Pancreas (tissue), 10 donors: ENCODE data around the gene NFIC. TPM values are rescaled to one million over a fixed set of nuclear protein-coding genes. Genes with fewer than 3 reads are reported as not detected.
A peak's percentile ranks its signal among the peaks of the same experiment; 100 is the strongest.

Experiments
- ATAC-seq, 4 donors: fragments of 200-7000 bp; cut with Tn5 transposase; one replicate each; pipeline versions ENCODE4 v1.8.0 to v1.9.1; 2020; ENCODE audit warnings: mild to moderate bottlenecking in 4 of 4, moderate library complexity in 4 of 4
- DNase-seq, 6 donors: peaks; one replicate each; pipeline ENCODE4 v3.0.0-alpha.2; 2020
- FAIRE-seq: peaks from 2 replicates; lab custom pipeline; 2012; peaks lifted over from hg19 to GRCh38; lab: Jason Lieb, UNC
- H3K27ac ChIP-seq, 4 donors: fragments of 200-600 bp; sonication (generic); 1 replicate in 3 of 4; 2 replicates in 1 of 4; pipeline versions ENCODE4 v1.5.0 to v1.8.0; 2020
- H3K27me3 ChIP-seq, 4 donors: fragments of 200-600 bp; one replicate each; pipeline ENCODE4 v1.8.0; 2021
- H3K36me3 ChIP-seq, 3 donors: fragments of 200-600 bp; sonication (generic) in 1 of 3; one replicate each; pipeline versions ENCODE4 v1.5.0 to v1.8.0; 2020 to 2021
- H3K4me1 ChIP-seq, 3 donors: fragments of 200-600 bp; one replicate each; pipeline ENCODE4 v1.8.0; 2021
- H3K4me3 ChIP-seq, 4 donors: fragments of 200-600 bp; sonication (generic) in 2 of 4; one replicate each; pipeline versions ENCODE4 v1.5.0 to v1.8.0; 2020 to 2021
- H3K9me3 ChIP-seq, 4 donors: fragments of 200-600 bp; one replicate each; pipeline ENCODE4 v1.8.0; 2021
- CTCF ChIP-seq, 4 donors: fragments of 200-600 bp; sonication (generic) in 3 of 4; IDR thresholded peaks; one replicate each; pipeline versions ENCODE4 v1.5.0 to v1.8.0; 2021; ENCODE audit warnings: antibody characterized with exemption in 4 of 4
- WGBS, 2 donors: extraction: QIAGEN DNeasy Blood & Tissue Kit; methylation state at CpG; one replicate each; pipeline ENCODE4 v1.1.7; 2013; 5-methylcytosine and 5-hydroxymethylcytosine counted together
- intact Hi-C, 3 donors: fragments of 100-400 bp; cut with DNase I; formaldehyde crosslinking; loops; one replicate each; pipeline versions ENCODE4 v1.11.1 to v1.14.2; 2022
- polyA plus RNA-seq, 2 donors: library from polyadenylated mRNA; stranded (reverse); fragments of 200-250 nt; gene quantifications; one replicate each; pipeline ENCODE4 v1.2.3, GENCODE V29; 2013
- total RNA-seq, 6 donors: library from RNA; stranded (reverse); fragmentation: NEBNext Ultra II Directional in 4 of 6; extraction: Animal tissue kit (Norgen Biotek cat#: 25700) in 4 of 6; gene quantifications; one replicate each; pipeline versions ENCODE4 v1.2.1 to v1.2.4, GENCODE V29; 2021 to 2023
- donor health status: healthy with polysubstance abuse.
- donor health status: DM: no; HTN: no; CAD: no; lungs with moderate emphysema.
- donor health status: DM: no; HTN: no; CAD: no.
- donor health status: control.
- donor health status: control.
- donor health status: Bipolar disorder and iron deficiency.
- donor health status: DM: yes; HTN: yes; CAD: no.
- donor health status: DM: no; HTN: no; CAD: no.
- donor health status: DM: no; HTN: no; CAD: no.
- donor health status: DM: yes; HTN: yes; CAD: no.

The NFIC gene
- total and polyA plus RNA-seq, 8 donors: 21.3 to 203 (median 115) TPM

- 80 to 81% methylated on average over 7 of the region's 7 CpGs for WGBS, 2 donors
- no peak overlapping the region for H3K27ac ChIP-seq
- no peak for ATAC-seq
- H3K4me3 ChIP-seq: no peak overlapping the region
- no peaks in the 10 kb centered on the region for H3K27me3 ChIP-seq
- FAIRE-seq: no peak
- intact Hi-C loops: no loop called here
- no peaks in the 10 kb centered on the region for H3K9me3 ChIP-seq
- H3K36me3 ChIP-seq: peaks cover 0 to 58% (median 45%) of the 10 kb centered on the region in 3 donors
- TF ChIP-seq CTCF (IDR thresholded peaks at IDR 0.05): no peak
- DNase-seq: no peak
- H3K4me1 ChIP-seq: peaks cover 0 to 17% (median 4%) of the 10 kb centered on the region in 3 donors
These were observed 89.1 kb downstream of the NFIC start for GRCh38 chr19:3455393-3455955.

- no peak for FAIRE-seq
- Histone ChIP-seq H3K36me3 (peaks cover 0 to 52% (median 40%) of the 10 kb centered on the region in 3 donors), H3K27me3 (no peaks in the 10 kb centered on the region), H3K4me1 (peaks cover 0 to 17% (median 4%) of the 10 kb centered on the region in 3 donors), H3K4me3 (no peak overlapping the region), H3K9me3 (no peaks in the 10 kb centered on the region), H3K27ac (no peak overlapping the region)
- no peak for TF ChIP-seq CTCF (IDR thresholded peaks at IDR 0.05)
- no peak for ATAC-seq
- intact Hi-C loops: no loop called here
- DNase-seq: peak in 1 of 6 donors; percentile 14
- WGBS, 2 donors: 80 to 87% methylated on average over 30 to 37 of the region's 37 CpGs
These were observed 89.7 kb downstream of the NFIC start for GRCh38 chr19:3455960-3456601.

- H3K4me3 ChIP-seq: no peak overlapping the region
- WGBS, 2 donors: 85 to 89% methylated on average over 13 to 18 of the region's 18 CpGs
- peak overlapping the region in 2 of 4 donors; percentile 22 to 81 for H3K27ac ChIP-seq
- no peak for TF ChIP-seq CTCF (IDR thresholded peaks at IDR 0.05)
- H3K27me3 ChIP-seq: no peaks in the 10 kb centered on the region
- FAIRE-seq (no peak), ATAC-seq (no peak), DNase-seq (peak in 2 of 6 donors; percentile 15 to 38)
- H3K4me1 ChIP-seq: peaks cover 0 to 17% (median 4%) of the 10 kb centered on the region in 3 donors
- intact Hi-C loops: no loop called here
- H3K9me3 ChIP-seq: no peaks in the 10 kb centered on the region
- peaks cover under 1 to 48% (median 36%) of the 10 kb centered on the region in 3 donors for H3K36me3 ChIP-seq
These were observed 90.6 kb downstream of the NFIC start for GRCh38 chr19:3456925-3457527.

- Histone ChIP-seq H3K4me1 (peaks cover 0 to 17% (median 4%) of the 10 kb centered on the region in 3 donors), H3K27ac (peak overlapping the region in 2 of 4 donors; percentile 22 to 81), H3K4me3 (no peak overlapping the region), H3K36me3 (peaks cover 3 to 45% (median 33%) of the 10 kb centered on the region in 3 donors), H3K27me3 (no peaks in the 10 kb centered on the region), H3K9me3 (no peaks in the 10 kb centered on the region)
- 81% methylated on average over 18 to 22 of the region's 22 CpGs for WGBS, 2 donors
- ATAC-seq (no peak), DNase-seq (peak in 2 of 6 donors; percentile 16 to 40), FAIRE-seq (no peak)
- intact Hi-C loops: no loop called here
- no peak for TF ChIP-seq CTCF (IDR thresholded peaks at IDR 0.05)
These were observed 91.3 kb downstream of the NFIC start for GRCh38 chr19:3457528-3458228.
